Spleen (tissue), 11 donors: ENCODE results near the gene VAV2. TPM values are rescaled to one million over a fixed set of nuclear protein-coding genes. Genes with fewer than 3 reads are reported as not detected.

Experiments
- DNase-seq: peaks from one replicate; pipeline ENCODE4 v3.0.0-alpha.2; 2020
- H3K27ac ChIP-seq, 8 donors: fragments of 200-600 bp; sonication (generic) in 7 of 8; 1 replicate in 4 of 8; 2 replicates in 4 of 8; pipeline versions ENCODE4 v1.5.0 to v1.8.0; 2016 to 2021; ENCODE audit warnings: inconsistent platforms in 4 of 8, mild to moderate bottlenecking in 4 of 8, moderate library complexity in 1 of 8
- H3K27me3 ChIP-seq, 7 donors: fragments of 200-600 bp; sonication (generic) in 6 of 7; replicated peaks in 1 of 7; 1 replicate in 4 of 7; 2 replicates in 3 of 7; pipeline versions ENCODE4 v1.5.0 to v1.8.0; 2016 to 2021; ENCODE audit warnings: inconsistent platforms in 3 of 7, mild to moderate bottlenecking in 1 of 7
- H3K36me3 ChIP-seq, 6 donors: fragments of 200-600 bp; sonication (generic) in 5 of 6; 1 replicate in 4 of 6; 2 replicates in 2 of 6; pipeline versions ENCODE4 v1.5.0 to v1.8.0; 2016 to 2021; ENCODE audit warnings: inconsistent platforms in 2 of 6
- H3K4me1 ChIP-seq, 6 donors: fragments of 200-600 bp; sonication (generic) in 5 of 6; 1 replicate in 3 of 6; 2 replicates in 3 of 6; pipeline versions ENCODE4 v1.5.0 to v1.8.0; 2016 to 2021; ENCODE audit warnings: inconsistent platforms in 3 of 6
- H3K4me3 ChIP-seq, 8 donors: fragments of 200-600 bp; sonication (generic) in 7 of 8; 1 replicate in 4 of 8; 2 replicates in 4 of 8; pipeline versions ENCODE4 v1.5.0 to v1.8.0; 2016 to 2021; ENCODE audit warnings: inconsistent platforms in 4 of 8, mild to moderate bottlenecking in 4 of 8, moderate library complexity in 2 of 8
- H3K9me3 ChIP-seq, 8 donors: fragments of 200-600 bp; sonication (generic) in 7 of 8; 1 replicate in 4 of 8; 2 replicates in 4 of 8; pipeline versions ENCODE4 v1.5.0 to v1.8.0; 2016 to 2021; ENCODE audit warnings: inconsistent platforms in 4 of 8
- POLR2A ChIP-seq, 3 donors: fragments of 450-650 bp; IDR thresholded peaks; one replicate each; pipeline ENCODE4 v1.5.1; 2017; ENCODE audit warnings: antibody characterized with exemption in 3 of 3, mild to moderate bottlenecking in 1 of 3
- POLR2AphosphoS5 ChIP-seq, 3 donors: sonication (generic); formaldehyde crosslinking; IDR thresholded peaks; one replicate each; pipeline ENCODE4 v1.5.1; 2017; ENCODE audit warnings: antibody characterized with exemption in 3 of 3
- WGBS, 5 donors: extraction: QIAGEN DNeasy Blood & Tissue Kit in 3 of 5; methylation state at CpG; one replicate each; pipeline versions ENCODE4 v1.1.5 to v1.1.7; 2013 to 2018; 5-methylcytosine and 5-hydroxymethylcytosine counted together
- intact Hi-C: fragments of 100-400 bp; cut with DNase I; formaldehyde crosslinking; loops from one replicate; pipeline ENCODE4 v1.15.0; 2023; ENCODE audit warnings: low total_unique reads
- polyA plus RNA-seq, 3 donors: library from polyadenylated mRNA; stranded (reverse); fragments of 200-250 nt; gene quantifications; one replicate each; pipeline ENCODE4 v1.2.1, GENCODE V29; 2013
- total RNA-seq, 7 donors: library from RNA; depleted of rRNA in 3 of 7; stranded (reverse); fragments of >200 nt in 3 of 7; fragmentation: NEBNext Ultra II Directional in 4 of 7; extraction: Animal tissue kit (Norgen Biotek cat#: 25700) in 4 of 7; gene quantifications; one replicate each; pipeline versions ENCODE4 v1.1.0 to v1.2.1, GENCODE V29; 2016 to 2021
- TF ChIP-seq, protein P1 (sequence below), 11 experiments: fragments of 200-600 bp in 7 of 11; fragments of 450-650 bp in 4 of 11; sonication (generic) in 4 of 11; IDR thresholded peaks in 8 of 11; conservative IDR thresholded peaks in 3 of 11; 1 replicate in 7 of 11; 2 replicates in 4 of 11; pipeline versions ENCODE4 v1.4.0 to v1.8.0; 2016 to 2021; ENCODE audit warnings: antibody characterized with exemption in 11 of 11, inconsistent platforms in 4 of 11, mild to moderate bottlenecking in 1 of 11
- donor health status: healthy with polysubstance abuse.
- donor health status: DM: no; HTN: no; CAD: no; lungs with moderate emphysema.
- donor health status: DM: no; HTN: no; CAD: no.
- donor health status: Bipolar disorder and iron deficiency.
- donor health status: healthy.
- donor health status: DM: no; HTN: no; CAD: no.
- donor health status: DM: yes; HTN: yes; CAD: no.

Gene VAV2
- total and polyA plus RNA-seq, 10 donors = 14.2 to 39.2 (median 23.3) TPM

DNA sequence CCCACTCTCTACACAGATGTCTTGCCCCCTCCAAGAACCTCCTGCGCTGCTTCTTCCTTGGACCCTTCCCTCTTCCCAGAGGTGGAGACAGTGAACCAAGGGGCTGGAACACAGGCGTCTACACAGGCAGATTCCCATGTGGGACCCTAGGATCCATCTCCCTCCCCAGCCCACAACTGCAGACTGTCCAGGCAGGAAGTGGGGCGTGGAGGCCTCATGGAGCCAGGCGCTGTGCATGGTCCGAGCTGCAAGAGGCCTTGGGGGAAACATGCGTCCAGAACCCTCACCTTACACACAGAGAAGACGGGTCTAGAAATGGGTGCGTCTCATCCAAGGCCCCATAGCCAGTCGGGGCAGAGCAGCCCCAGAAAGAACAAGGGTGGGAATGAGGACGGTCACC is 117.5 kb downstream of the VAV2 start:
- H3K36me3 ChIP-seq = no peaks in the 10 kb centered on the region
- 78 to 95% (median 89%) methylated on average over 6 to 10 of the region's 10 CpGs for WGBS, 5 donors
- H3K27ac ChIP-seq = no peak overlapping the region
- TF ChIP-seq, protein P1, sequence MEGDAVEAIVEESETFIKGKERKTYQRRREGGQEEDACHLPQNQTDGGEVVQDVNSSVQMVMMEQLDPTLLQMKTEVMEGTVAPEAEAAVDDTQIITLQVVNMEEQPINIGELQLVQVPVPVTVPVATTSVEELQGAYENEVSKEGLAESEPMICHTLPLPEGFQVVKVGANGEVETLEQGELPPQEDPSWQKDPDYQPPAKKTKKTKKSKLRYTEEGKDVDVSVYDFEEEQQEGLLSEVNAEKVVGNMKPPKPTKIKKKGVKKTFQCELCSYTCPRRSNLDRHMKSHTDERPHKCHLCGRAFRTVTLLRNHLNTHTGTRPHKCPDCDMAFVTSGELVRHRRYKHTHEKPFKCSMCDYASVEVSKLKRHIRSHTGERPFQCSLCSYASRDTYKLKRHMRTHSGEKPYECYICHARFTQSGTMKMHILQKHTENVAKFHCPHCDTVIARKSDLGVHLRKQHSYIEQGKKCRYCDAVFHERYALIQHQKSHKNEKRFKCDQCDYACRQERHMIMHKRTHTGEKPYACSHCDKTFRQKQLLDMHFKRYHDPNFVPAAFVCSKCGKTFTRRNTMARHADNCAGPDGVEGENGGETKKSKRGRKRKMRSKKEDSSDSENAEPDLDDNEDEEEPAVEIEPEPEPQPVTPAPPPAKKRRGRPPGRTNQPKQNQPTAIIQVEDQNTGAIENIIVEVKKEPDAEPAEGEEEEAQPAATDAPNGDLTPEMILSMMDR (IDR thresholded peaks at IDR 0.05 in 8 of 11, conservative IDR thresholded peaks at IDR 0.05 in 3 of 11) = no peak
- TF ChIP-seq POLR2A (IDR thresholded peaks at IDR 0.05) = no peak
- no peak for TF ChIP-seq POLR2AphosphoS5 (IDR thresholded peaks at IDR 0.05)
- H3K9me3 ChIP-seq = no peaks in the 10 kb centered on the region
- H3K4me1 ChIP-seq = peaks cover 0 to 41% (median 17%) of the 10 kb centered on the region in 6 donors
- no peak overlapping the region for H3K4me3 ChIP-seq
- no peaks in the 10 kb centered on the region for H3K27me3 ChIP-seq
- no peak for DNase-seq
- intact Hi-C loops = no loop called here

DNA sequence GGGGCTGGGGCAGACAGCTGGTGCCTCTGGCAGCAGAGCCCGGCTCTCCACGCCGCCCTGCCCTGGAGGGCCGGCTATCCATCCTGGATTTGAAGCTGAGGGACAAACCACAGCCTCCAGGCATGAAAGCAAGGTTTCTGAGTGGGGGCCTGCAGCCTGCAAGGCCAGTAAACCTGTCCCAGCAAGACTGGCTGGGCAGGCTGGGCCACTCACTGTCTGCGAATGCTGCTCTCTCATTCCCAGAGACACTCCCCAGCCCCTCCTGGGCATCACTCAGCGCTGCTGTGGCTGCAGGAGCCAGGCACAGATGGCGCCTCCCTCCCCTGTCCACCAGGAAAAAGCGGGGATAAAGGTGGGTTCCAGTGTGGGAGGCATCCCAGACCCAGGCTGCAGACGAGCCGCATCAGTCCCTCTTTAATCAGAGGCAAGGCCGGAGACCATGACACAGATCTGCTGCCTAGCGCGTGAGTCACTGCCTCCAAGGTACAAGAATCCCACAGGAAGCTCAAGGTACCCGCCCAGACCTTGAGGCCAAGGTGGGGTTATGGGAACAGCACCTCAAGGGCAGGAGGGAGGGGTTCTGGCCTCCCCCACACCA is 118.0 kb downstream of the VAV2 start:
- H3K27ac ChIP-seq = no peak overlapping the region
- intact Hi-C loops = no loop called here
- WGBS, 5 donors = 80 to 92% (median 81%) methylated on average over 13 to 14 of the region's 14 CpGs

DNA sequence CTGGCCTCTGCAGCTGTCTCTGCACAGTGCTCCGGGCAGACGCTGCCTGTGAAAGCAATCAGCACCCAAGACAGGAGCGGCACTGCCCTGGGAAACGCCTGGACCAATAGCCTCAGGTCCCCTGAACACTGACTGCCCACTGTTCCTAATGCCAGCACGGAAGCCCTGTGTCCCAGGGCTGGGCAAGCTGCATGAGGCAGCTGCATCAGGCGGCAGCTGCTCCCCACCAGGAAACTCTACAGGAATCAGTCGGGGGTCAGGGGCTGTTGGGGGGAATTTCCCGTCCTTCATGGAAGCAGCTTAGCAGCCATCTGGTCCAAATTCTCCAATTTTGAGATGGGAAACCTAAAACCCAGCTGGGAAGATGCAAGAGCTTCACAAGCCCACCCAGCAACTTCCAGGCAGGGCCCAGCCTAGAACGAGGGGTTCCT is 118.6 kb downstream of the VAV2 start:
- H3K36me3 ChIP-seq = no peaks in the 10 kb centered on the region
- intact Hi-C loops = no loop called here
- WGBS, 5 donors = 70 to 85% (median 82%) methylated on average over 6 to 9 of the region's 9 CpGs
- no peak overlapping the region for H3K27ac ChIP-seq
- TF ChIP-seq, protein P1 (IDR thresholded peaks at IDR 0.05 in 8 of 11, conservative IDR thresholded peaks at IDR 0.05 in 3 of 11) = no peak
- no peak for TF ChIP-seq POLR2AphosphoS5 (IDR thresholded peaks at IDR 0.05)
- no peak for TF ChIP-seq POLR2A (IDR thresholded peaks at IDR 0.05)
- H3K27me3 ChIP-seq = no peaks in the 10 kb centered on the region
- H3K4me3 ChIP-seq = no peak overlapping the region
- no peaks in the 10 kb centered on the region for H3K9me3 ChIP-seq
- H3K4me1 ChIP-seq = peaks cover 0 to 41% (median 22%) of the 10 kb centered on the region in 6 donors
- no peak for DNase-seq

More for the DNA sequence above, 118.0 kb downstream of the VAV2 start:
- Histone ChIP-seq H3K4me1 (peaks cover 0 to 41% (median 21%) of the 10 kb centered on the region in 6 donors), H3K27me3 (no peaks in the 10 kb centered on the region), H3K9me3 (no peaks in the 10 kb centered on the region), H3K36me3 (no peaks in the 10 kb centered on the region), H3K4me3 (no peak overlapping the region)
- TF ChIP-seq POLR2A (IDR thresholded peaks at IDR 0.05) (no peak), POLR2AphosphoS5 (IDR thresholded peaks at IDR 0.05) (no peak)
- TF ChIP-seq, protein P1 (IDR thresholded peaks at IDR 0.05 in 8 of 11, conservative IDR thresholded peaks at IDR 0.05 in 3 of 11) = no peak
- DNase-seq = no peak

DNA sequence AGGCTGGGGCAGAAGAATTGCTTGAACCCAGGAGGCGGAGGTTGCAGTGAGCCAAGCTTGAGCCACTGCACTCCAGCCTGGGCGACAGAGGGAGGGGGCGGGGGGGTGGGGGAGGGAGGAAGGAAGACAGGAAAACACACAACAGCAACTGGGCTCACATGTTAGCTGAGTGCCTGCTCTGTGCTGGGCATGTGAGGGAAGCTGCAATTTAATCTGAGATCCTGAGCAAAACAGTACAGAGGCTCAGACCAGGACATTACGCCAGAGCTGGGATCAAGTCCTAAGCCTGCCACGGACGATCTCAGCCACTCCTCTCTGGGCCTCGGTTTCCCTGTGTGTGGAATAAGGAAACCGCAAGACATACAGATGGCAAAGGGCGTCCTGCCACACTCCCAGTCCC is 119.1 kb downstream of the VAV2 start:
- H3K27ac ChIP-seq = no peak overlapping the region
- H3K4me1 ChIP-seq = peaks cover 0 to 41% (median 22%) of the 10 kb centered on the region in 6 donors
- WGBS, 5 donors = 76 to 91% (median 80%) methylated on average over 4 to 9 of the region's 9 CpGs

More for the DNA sequence above, 119.1 kb downstream of the VAV2 start:
- Histone ChIP-seq H3K36me3 (no peaks in the 10 kb centered on the region), H3K27me3 (no peaks in the 10 kb centered on the region), H3K9me3 (no peaks in the 10 kb centered on the region), H3K4me3 (no peak overlapping the region)
- DNase-seq = no peak
- TF ChIP-seq, protein P1 (IDR thresholded peaks at IDR 0.05 in 8 of 11, conservative IDR thresholded peaks at IDR 0.05 in 3 of 11) = no peak
- TF ChIP-seq POLR2AphosphoS5 (IDR thresholded peaks at IDR 0.05) (no peak), POLR2A (IDR thresholded peaks at IDR 0.05) (no peak)
- intact Hi-C loops = no loop called here
